Measurements from ENCODE around the gene GET4.

The GET4 gene

DNA sequence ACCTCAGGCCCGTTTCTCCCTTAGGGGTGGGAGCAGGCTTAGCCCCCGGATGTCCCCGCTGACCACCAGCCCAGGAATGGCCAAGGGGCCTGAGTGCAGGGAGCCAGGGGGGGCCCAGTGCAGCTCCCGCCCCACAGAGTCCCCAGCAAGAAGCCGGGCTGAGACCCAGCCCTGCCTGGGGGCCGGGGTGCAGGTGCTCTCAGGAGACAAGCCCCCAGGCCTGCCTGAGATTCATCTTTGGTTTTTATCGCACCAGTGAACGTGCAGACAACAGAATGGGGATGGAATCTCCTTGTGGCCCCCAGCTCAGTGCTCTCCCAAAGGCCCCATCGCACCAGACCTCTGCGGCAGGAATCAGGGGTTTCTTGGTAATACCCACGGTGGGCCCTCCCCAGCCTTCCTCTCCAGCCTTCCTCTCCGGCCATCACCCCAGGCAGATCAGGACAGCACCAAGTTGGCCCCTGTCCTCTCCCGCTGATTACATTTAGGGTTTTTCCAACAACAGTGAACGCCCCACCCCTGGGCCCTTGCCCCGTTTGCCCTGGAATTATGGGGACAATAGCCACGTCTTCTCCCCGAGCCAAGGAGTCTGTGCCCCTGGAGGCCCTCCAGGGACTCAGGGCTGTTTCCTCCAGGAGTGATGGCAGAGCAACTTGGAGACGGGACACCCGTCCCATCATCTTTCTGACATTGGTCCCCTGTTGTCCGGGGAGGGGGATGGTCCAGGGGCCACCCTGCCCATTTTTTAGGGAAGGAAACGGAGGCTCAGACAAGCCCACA lies 55.7 kb downstream of the GET4 start:
- DNase-seq (ENCODE audit: low read depth), result no peak
- TF ChIP-seq, protein P1, sequence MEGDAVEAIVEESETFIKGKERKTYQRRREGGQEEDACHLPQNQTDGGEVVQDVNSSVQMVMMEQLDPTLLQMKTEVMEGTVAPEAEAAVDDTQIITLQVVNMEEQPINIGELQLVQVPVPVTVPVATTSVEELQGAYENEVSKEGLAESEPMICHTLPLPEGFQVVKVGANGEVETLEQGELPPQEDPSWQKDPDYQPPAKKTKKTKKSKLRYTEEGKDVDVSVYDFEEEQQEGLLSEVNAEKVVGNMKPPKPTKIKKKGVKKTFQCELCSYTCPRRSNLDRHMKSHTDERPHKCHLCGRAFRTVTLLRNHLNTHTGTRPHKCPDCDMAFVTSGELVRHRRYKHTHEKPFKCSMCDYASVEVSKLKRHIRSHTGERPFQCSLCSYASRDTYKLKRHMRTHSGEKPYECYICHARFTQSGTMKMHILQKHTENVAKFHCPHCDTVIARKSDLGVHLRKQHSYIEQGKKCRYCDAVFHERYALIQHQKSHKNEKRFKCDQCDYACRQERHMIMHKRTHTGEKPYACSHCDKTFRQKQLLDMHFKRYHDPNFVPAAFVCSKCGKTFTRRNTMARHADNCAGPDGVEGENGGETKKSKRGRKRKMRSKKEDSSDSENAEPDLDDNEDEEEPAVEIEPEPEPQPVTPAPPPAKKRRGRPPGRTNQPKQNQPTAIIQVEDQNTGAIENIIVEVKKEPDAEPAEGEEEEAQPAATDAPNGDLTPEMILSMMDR (IDR thresholded peaks at IDR 0.05; ENCODE audit: low read depth, low read length, missing control alignments), result no peak
- no peak overlapping the region for H3K4me3 ChIP-seq (ENCODE audit: low read depth, low read length)
- in situ Hi-C loops (cut with HindIII; ENCODE audit: low sequenced_read_pairs), result no loop called here

GRCh38 chr7:932651-932975 lies 56.3 kb downstream of the GET4 start:
- TF ChIP-seq, protein P1 (IDR thresholded peaks at IDR 0.05; ENCODE audit: low read depth, low read length, missing control alignments), result no peak
- H3K4me3 ChIP-seq (ENCODE audit: low read depth, low read length), result no peak overlapping the region
- DNase-seq (ENCODE audit: low read depth), result no peak
- in situ Hi-C loops (cut with HindIII; ENCODE audit: low sequenced_read_pairs), result no loop called here

GRCh38 chr7:934469-935163 lies 58.3 kb downstream of the GET4 start:
- in situ Hi-C loops (cut with HindIII; ENCODE audit: low sequenced_read_pairs), result no loop called here
- TF ChIP-seq, protein P1 (IDR thresholded peaks at IDR 0.05; ENCODE audit: low read depth, low read length, missing control alignments), result no peak

GRCh38 chr7:935164-935873 lies 59.0 kb downstream of the GET4 start:
- no peak for DNase-seq (ENCODE audit: low read depth)
- in situ Hi-C loops (cut with HindIII; ENCODE audit: low sequenced_read_pairs), result no loop called here
- H3K4me3 ChIP-seq (ENCODE audit: low read depth, low read length), result no peak overlapping the region
- TF ChIP-seq, protein P1 (IDR thresholded peaks at IDR 0.05; ENCODE audit: low read depth, low read length, missing control alignments), result no peak

More at GRCh38 chr7:934469-935163, 58.3 kb downstream of the GET4 start:
- DNase-seq (ENCODE audit: low read depth), result no peak
- H3K4me3 ChIP-seq (ENCODE audit: low read depth, low read length), result no peak overlapping the region

DNA sequence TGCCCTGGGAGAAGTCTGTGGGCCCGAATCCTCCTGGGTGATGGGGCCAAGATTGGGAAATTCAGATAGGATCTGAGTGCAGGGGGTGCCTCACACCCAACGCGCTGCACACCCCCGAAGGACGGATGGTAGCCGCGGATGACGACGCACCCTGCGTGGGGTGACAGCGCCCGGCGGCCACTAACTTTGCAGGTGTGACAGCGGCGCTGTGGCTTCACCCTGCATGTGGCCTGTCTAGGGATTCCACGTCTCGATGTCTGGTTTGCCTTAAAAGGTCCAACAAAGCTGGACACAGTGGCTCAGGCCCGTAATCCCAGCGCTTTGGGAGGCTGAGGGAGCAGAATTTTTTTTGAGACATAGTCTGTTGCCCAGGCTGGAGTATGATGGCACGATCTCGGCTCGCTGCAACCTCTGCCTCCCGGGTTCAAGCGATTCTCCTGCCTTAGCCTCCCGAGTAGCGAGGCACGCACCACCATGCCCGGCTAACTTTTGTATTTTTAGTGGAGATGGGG lies 59.6 kb downstream of the GET4 start:
- in situ Hi-C loops (cut with HindIII; ENCODE audit: low sequenced_read_pairs), result no loop called here
- TF ChIP-seq, protein P1 (IDR thresholded peaks at IDR 0.05; ENCODE audit: low read depth, low read length, missing control alignments), result no peak
- DNase-seq (ENCODE audit: low read depth), result no peak

DNA sequence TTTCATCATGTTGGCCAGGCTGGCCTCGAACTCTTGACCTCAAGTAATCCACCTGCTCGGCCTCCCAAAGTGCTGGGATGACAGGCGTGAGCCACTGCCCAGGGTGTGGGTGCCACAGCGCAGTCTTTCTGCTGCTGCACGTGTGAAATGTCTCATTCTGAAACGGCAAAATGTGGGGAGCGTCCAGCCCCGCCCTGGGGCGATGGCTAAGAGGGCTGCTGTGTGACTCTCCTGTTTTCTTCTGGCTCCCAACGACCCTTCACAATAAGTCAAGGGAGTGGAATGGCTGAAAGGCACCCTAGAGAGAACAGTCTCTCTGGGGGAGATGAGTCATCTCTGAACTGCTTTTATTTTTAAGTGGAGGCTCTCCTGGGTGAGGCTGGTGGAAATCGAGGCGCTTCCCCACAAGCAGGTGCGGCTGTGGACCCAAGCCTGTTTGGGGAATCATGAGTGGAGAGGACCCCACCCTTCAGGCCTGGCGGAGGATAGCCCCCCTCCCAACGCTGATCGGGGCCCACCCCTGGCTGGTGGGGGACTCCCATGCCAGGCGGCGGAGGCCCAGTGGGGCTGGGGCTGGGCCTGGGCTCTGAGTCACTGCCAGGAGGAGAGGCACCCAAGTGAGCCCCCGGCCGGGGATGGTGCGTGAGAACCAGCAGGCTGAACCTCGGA lies 60.2 kb downstream of the GET4 start:
- TF ChIP-seq, protein P1 (IDR thresholded peaks at IDR 0.05; ENCODE audit: low read depth, low read length, missing control alignments), result no peak
- in situ Hi-C loops (cut with HindIII; ENCODE audit: low sequenced_read_pairs), result no loop called here

More for the DNA sequence above, 59.6 kb downstream of the GET4 start:
- H3K4me3 ChIP-seq (ENCODE audit: low read depth, low read length), result no peak overlapping the region

More for the DNA sequence above, 60.2 kb downstream of the GET4 start:
- H3K4me3 ChIP-seq (ENCODE audit: low read depth, low read length), result no peak overlapping the region
- no peak for DNase-seq (ENCODE audit: low read depth)
